HG02840 (cell line): Measurements from ENCODE around the gene ITGB3.

Experiments
- ATAC-seq: cut with Tn5 transposase; IDR thresholded peaks from one replicate; pipeline ENCODE4 v1.9.1; 2021; ENCODE audit warnings: mild to moderate bottlenecking, moderate library complexity, moderate number of reproducible peaks; ENCODE audit not compliant: unreplicated experiment, low FRiP score

Gene ITGB3

DNA sequence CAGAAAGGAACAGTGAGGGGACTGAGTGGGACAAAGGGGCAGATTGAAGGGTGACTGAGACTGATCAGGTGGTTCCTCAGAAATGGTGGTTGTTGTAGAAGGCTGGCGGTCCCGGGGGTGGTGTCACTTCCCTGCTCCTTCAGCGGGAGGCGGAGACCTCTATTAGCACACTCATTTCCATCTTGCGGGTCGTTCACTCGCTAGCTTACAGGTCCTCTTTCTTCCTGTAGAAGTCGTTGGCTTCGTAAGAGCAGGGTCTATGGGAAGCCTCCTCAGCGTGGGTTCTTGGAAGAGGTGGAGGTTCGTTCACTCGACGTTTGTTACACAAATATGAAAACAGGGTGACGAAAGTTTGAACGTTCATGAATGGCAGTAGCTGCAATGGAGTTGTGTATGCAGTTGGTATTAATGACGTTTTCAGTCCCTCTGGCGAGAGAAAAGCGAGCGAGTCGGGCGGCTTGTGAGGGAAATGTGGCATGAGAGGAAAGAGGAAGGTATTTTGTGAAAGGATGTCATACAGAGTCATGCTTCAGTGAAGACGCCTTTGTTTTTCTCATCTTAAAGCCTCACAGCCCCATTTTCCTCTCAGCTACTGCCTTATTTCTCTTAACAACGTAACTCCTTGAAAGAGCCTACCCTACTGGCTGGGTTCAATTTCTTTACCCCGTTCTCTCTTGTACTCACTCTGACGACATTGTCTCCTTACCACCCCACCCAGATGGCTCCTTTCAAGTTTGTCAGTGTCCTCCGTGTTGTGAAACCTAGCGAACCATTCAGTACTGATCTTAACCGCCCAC lies 70.8 kb downstream of the ITGB3 start:
- peak; percentile 20 for ATAC-seq

GRCh38 chr17:47325176-47325575 lies 71.5 kb downstream of the ITGB3 start:
- ATAC-seq: no peak

DNA sequence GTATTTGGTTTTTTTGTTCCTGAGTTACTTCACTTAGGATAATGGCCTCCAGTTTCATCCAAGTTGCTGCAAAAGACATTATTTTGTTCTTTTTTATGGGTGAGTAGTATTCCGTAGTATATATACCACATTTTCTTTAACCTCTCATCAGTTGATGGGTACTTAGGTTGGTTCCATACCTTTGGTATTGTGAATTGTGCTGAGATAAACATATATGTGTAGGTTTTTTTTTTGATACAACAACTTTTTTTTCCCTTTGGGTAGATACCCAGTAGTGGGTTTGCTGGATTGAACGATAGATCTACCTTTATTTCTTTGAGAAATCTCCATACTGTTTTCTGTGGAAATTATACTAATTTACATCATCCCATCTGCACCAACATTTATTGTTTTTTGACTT lies 76.9 kb downstream of the ITGB3 start:
- ATAC-seq: no peak

DNA sequence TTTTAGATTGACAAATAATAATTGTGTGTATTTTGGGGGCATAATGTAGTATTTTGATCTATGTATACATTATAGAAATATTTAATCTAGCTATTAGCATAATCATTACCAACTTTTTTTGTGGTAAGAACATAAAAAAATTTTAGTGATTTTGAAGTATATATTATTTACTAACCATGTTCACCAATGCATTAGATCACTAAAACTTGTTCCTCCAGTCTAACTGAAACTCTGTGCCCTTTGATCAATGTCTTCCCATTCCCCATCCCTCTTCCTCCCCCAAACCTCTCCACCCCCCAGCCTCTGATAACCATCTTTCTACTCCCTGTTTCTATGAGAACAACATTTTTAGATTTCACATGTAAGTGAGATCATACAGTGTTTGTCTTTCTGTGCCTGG lies 78.7 kb downstream of the ITGB3 start:
- no peak for ATAC-seq

GRCh38 chr17:47335101-47335936 lies 81.7 kb downstream of the ITGB3 start:
- ATAC-seq: no peak

DNA sequence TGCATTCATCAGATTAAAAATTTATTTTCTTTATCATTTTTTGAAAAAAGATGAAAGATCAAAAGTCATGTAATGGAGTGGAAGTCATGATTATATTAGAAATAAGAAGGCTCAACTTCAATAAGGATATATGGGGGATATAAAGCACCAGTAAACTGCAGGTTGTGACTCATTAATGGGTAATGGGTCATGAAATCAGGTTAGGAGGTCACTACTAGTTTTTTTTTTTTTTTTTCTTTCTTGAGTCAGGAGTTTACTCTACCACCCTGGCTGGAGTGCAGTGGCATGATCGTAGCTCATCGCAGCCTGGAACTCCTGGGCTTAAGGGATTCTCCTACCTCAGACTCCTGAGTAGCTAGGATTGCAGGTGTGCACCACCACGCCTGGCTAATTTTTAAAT lies 84.4 kb downstream of the ITGB3 start:
- no peak for ATAC-seq

- no peak for ATAC-seq
Measured at GRCh38 chr17:47352848-47353247, 99.2 kb downstream of the ITGB3 start.

DNA sequence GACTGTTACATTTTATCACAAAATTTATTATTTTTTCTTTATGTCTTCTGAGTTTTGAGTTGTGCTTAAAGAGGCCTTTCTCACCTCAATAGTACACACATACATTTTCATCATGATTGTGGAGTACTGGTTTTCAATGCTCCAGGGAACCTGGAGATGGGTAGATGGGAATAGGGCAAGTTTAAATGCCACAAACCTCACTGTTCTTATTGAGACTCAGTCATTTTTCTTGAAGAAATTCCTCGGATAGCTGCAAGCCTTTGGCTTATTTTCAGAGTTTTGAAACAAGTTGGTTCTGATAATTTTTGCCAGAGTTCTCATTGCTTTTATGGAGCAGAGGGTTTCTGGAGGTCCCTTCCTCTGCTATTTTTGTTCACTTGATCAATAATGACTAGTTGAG lies 105.0 kb downstream of the ITGB3 start:
- no peak for ATAC-seq
